Skeletal muscle satellite cell (primary cell): ENCODE data around the gene LRRC51. TPM values are rescaled to one million over a fixed set of nuclear protein-coding genes. Genes with fewer than 3 reads are reported as not detected.

Experiments
- small RNA-seq: library from RNA; depleted of rRNA; stranded (forward); fragments of <200 nt; gene quantifications from one replicate; pipeline ENCODE3, GENCODE V24; 2012

Gene LRRC51

Small RNAs within 50 kb of the gene (small RNA-seq; reads per million reads assigned to genes)
- gene MIR3165 (not detected), gene RNU6-72P (not detected)
